Activated CD4-positive, alpha-beta T cell treated with anti-CD3 and anti-CD28 coated beads, Interleukin-2, amount 10 ng/mL, durations not matched to agents 24 days and 14 days (primary cell): ENCODE results near the gene ZDHHC17. TPM values are rescaled to one million over a fixed set of nuclear protein-coding genes. Genes with fewer than 3 reads are reported as not detected.

Source experiments
- DNase-seq: peaks from one replicate; pipeline ENCODE4 v3.0.0; 2022
- H3K27ac Mint-ChIP-seq: one replicate; pipeline ENCODE4 v1.8.0; 2022; ENCODE audit warnings: mild to moderate bottlenecking, mixed read lengths
- H3K27me3 Mint-ChIP-seq: one replicate; pipeline ENCODE4 v1.8.0; 2022; ENCODE audit warnings: mixed read lengths
- H3K36me3 Mint-ChIP-seq: one replicate; pipeline ENCODE4 v1.8.0; 2022; ENCODE audit warnings: low read depth, mild to moderate bottlenecking, mixed read lengths
- H3K4me1 Mint-ChIP-seq: one replicate; pipeline ENCODE4 v1.8.0; 2021; ENCODE audit warnings: mixed read lengths
- H3K4me3 Mint-ChIP-seq: one replicate; pipeline ENCODE4 v1.8.0; 2022; ENCODE audit warnings: mild to moderate bottlenecking, moderate library complexity, mixed read lengths
- H3K9me3 Mint-ChIP-seq: one replicate; pipeline ENCODE4 v1.8.0; 2021; ENCODE audit warnings: mixed read lengths
- intact Hi-C: fragments of 100-400 bp; cut with micrococcal nuclease; formaldehyde crosslinking; loops from one replicate; pipeline ENCODE4 v1.15.1; 2023
- total RNA-seq: library from RNA; stranded (reverse); gene quantifications from 2 replicates; pipeline ENCODE4 v1.2.3, GENCODE V29; 2022

Gene ZDHHC17
- total RNA-seq, 1 donor from 2014 or later, result 31.2 TPM

DNA sequence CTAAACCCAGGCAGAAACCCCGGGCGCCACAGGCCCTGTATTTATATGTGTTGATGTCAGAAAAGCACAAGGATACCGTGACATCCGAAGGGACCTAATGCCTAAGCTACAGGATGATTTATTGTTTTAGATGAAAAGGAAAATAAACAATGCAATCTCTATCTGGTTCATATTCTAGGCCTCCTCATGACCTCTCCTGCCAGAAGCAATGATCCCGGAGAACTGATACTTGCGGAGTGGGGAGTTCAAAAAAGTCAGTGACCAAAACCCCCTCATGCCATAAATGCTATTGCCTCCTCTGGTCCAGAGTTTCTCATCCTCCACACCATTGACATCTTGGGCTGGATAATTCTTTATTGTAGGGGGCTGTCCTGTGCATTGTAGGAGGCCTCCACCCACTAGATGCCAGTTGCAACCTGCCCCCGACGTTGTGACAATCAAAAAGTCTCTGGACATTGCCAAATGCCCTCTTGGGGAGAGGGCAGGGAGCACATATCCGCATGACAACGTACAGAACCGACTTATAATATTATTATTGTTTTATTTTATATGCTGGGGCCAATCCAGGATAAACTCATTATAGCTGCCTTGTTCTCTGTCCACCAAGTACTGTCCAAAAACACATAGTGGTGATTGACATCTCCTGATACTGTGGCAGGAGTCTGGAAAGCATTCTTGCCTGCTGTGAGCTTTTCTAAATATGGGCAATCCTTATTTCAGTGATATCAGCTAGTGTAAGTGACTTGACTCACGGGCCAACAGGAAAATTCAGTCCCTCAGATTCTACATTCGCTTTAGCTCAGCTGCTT lies 116.0 kb downstream of the ZDHHC17 start:
- Mint-ChIP-seq H3K4me1 (peaks cover 8% of the 10 kb centered on the region), H3K9me3 (no peaks in the 10 kb centered on the region), H3K4me3 (peak overlapping the region; percentile 81), H3K27me3 (peaks cover 62% of the 10 kb centered on the region), H3K36me3 (no peaks in the 10 kb centered on the region), H3K27ac (no peak overlapping the region)
- intact Hi-C loops, result loop anchor here (2.0 to 5.0 kb wide), 3 partner anchors 115 to 258 kb away; partner anchors contain the start of gene ZDHHC17
- DNase-seq, result no peak

- peaks cover 8% of the 10 kb centered on the region for H3K4me1 Mint-ChIP-seq
Observed at GRCh38 chr12:76880519-76881023, 116.7 kb downstream of the ZDHHC17 start.

GRCh38 chr12:76881142-76881541 lies 117.2 kb downstream of the ZDHHC17 start:
- Mint-ChIP-seq H3K36me3 (no peaks in the 10 kb centered on the region), H3K4me1 (peaks cover 8% of the 10 kb centered on the region), H3K27ac (no peak overlapping the region), H3K4me3 (no peak overlapping the region), H3K9me3 (no peaks in the 10 kb centered on the region), H3K27me3 (peaks cover 56% of the 10 kb centered on the region)
- intact Hi-C loops, result no loop called here
- DNase-seq, result no peak

More at GRCh38 chr12:76880519-76881023, 116.7 kb downstream of the ZDHHC17 start:
- no peaks in the 10 kb centered on the region for H3K36me3 Mint-ChIP-seq
- H3K9me3 Mint-ChIP-seq, result no peaks in the 10 kb centered on the region
- H3K4me3 Mint-ChIP-seq, result peak overlapping the region; percentile 21
- H3K27me3 Mint-ChIP-seq, result peaks cover 59% of the 10 kb centered on the region
- DNase-seq, result no peak
- intact Hi-C loops, result no loop called here
- no peak overlapping the region for H3K27ac Mint-ChIP-seq

GRCh38 chr12:76882367-76882766 lies 118.5 kb downstream of the ZDHHC17 start:
- DNase-seq, result no peak
- peaks cover 8% of the 10 kb centered on the region for H3K4me1 Mint-ChIP-seq
- no peak overlapping the region for H3K4me3 Mint-ChIP-seq
- no peaks in the 10 kb centered on the region for H3K9me3 Mint-ChIP-seq
- peaks cover 48% of the 10 kb centered on the region for H3K27me3 Mint-ChIP-seq
- intact Hi-C loops, result no loop called here
- no peak overlapping the region for H3K27ac Mint-ChIP-seq
- H3K36me3 Mint-ChIP-seq, result no peaks in the 10 kb centered on the region

- no peaks in the 10 kb centered on the region for H3K36me3 Mint-ChIP-seq
- H3K27me3 Mint-ChIP-seq, result peaks cover 42% of the 10 kb centered on the region
- H3K4me3 Mint-ChIP-seq, result no peak overlapping the region
- no peak overlapping the region for H3K27ac Mint-ChIP-seq
- no peak for DNase-seq
- H3K4me1 Mint-ChIP-seq, result peaks cover 8% of the 10 kb centered on the region
- intact Hi-C loops, result no loop called here
- H3K9me3 Mint-ChIP-seq, result no peaks in the 10 kb centered on the region
Observed at GRCh38 chr12:76883151-76883550, 119.2 kb downstream of the ZDHHC17 start.

DNA sequence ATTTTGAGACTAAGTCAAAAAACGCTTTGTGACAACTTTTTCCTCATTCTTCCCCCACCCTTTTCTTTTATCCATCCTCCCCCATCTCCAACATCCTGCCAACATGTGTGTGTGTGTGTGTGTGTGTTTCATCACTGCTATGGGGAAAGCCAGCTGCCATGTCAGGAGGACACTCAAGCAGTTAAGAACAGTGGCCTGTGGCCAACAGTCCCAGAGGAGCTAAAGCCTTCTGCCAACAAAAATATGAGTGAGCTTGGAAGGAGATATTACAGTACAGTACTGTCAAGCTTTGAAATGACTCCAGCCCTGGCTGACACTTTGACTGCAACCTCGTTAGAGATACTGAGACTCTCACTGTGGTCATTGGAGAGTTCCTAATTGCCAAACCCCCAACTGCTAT lies 119.9 kb downstream of the ZDHHC17 start:
- Mint-ChIP-seq H3K27me3 (peaks cover 37% of the 10 kb centered on the region), H3K4me3 (no peak overlapping the region), H3K4me1 (peaks cover 5% of the 10 kb centered on the region), H3K9me3 (no peaks in the 10 kb centered on the region), H3K27ac (no peak overlapping the region), H3K36me3 (no peaks in the 10 kb centered on the region)
- intact Hi-C loops, result no loop called here
- DNase-seq, result no peak

GRCh38 chr12:76888775-76889174 lies 124.9 kb downstream of the ZDHHC17 start:
- Mint-ChIP-seq H3K27ac (no peak overlapping the region), H3K36me3 (no peaks in the 10 kb centered on the region), H3K9me3 (no peaks in the 10 kb centered on the region), H3K27me3 (peaks cover 11% of the 10 kb centered on the region), H3K4me3 (no peak overlapping the region), H3K4me1 (peaks cover 3% of the 10 kb centered on the region)
- intact Hi-C loops, result no loop called here
- no peak for DNase-seq

DNA sequence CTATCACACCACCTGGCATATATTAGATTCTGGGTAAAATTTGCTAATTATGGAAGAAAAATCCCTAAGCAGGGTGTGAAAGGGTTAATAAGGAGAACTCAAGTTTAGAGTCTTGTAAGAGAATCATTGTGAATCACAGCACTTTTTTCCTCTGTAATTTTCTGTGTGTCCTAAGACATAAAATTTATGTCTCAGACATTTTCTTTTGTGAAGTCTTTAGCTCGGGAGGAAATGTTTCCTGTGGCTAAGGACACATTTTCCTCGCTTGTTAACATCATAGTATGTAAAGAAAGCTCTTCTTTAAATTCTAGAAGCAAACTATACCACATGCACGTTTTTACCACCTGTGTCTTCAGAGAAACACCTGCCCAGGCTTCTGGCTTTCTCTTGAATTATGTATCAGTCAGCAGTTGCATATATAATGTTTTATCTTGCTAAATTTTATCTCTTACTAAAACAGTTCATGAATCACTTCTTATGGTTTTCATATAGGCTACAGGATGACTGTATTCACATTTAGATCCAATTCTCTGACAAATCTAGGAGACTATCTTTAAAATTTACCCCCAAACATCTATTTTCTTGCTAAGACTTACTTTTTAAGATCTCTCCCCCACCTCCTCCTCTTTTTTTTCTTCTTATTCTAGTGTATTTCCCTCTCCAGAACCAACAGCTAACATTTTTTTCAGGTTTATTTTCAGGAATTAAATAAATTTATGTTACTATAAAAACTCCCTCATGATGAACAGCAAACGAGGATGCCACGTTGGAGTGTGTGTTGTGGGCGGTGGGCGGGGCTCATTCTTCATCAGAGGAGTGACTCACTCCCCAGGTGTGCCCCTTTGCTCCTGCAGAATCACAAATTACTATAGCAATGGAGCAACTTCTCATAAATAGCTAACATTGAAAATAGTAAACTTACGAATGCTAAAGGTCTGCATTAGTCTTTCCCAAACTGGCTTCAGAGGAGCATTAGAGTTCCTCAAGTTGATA lies 126.5 kb downstream of the ZDHHC17 start:
- H3K27ac Mint-ChIP-seq, result no peak overlapping the region
- H3K9me3 Mint-ChIP-seq, result no peaks in the 10 kb centered on the region
- H3K27me3 Mint-ChIP-seq, result peaks cover 6% of the 10 kb centered on the region
- no peak overlapping the region for H3K4me3 Mint-ChIP-seq
- DNase-seq, result no peak
- peaks cover 3% of the 10 kb centered on the region for H3K4me1 Mint-ChIP-seq
- intact Hi-C loops, result no loop called here
- no peaks in the 10 kb centered on the region for H3K36me3 Mint-ChIP-seq

GRCh38 chr12:76891609-76892008 lies 127.7 kb downstream of the ZDHHC17 start:
- no peak overlapping the region for H3K27ac Mint-ChIP-seq
- no peaks in the 10 kb centered on the region for H3K36me3 Mint-ChIP-seq
- DNase-seq, result no peak
- intact Hi-C loops, result no loop called here
- H3K4me1 Mint-ChIP-seq, result peaks cover 3% of the 10 kb centered on the region
- no peak overlapping the region for H3K4me3 Mint-ChIP-seq
- peaks cover 6% of the 10 kb centered on the region for H3K27me3 Mint-ChIP-seq
- H3K9me3 Mint-ChIP-seq, result no peaks in the 10 kb centered on the region

DNA sequence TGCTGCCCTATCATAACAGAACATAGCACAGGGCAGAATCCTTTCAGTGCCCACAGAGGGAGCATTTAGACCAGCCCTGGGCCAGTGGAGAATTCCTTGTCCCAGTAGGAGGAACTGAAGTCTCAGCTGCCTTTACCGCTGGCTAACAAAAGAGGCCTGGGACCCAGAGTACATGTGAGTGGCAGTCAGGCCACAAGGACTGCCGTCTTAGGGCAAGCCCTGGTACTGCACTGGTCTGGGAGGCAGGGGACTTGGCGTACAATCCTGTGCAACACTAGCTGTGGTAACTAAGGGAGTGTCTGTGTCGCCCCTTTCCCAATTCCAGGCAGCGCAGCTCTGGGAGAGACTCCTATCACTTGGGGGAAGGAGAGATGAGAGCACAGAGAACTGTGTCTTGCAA lies 131.9 kb downstream of the ZDHHC17 start:
- no peaks in the 10 kb centered on the region for H3K36me3 Mint-ChIP-seq
- DNase-seq, result no peak
- H3K9me3 Mint-ChIP-seq, result no peaks in the 10 kb centered on the region
- H3K4me1 Mint-ChIP-seq, result peaks cover under 1% of the 10 kb centered on the region
- no peak overlapping the region for H3K4me3 Mint-ChIP-seq
- peaks cover 4% of the 10 kb centered on the region for H3K27me3 Mint-ChIP-seq
- no peak overlapping the region for H3K27ac Mint-ChIP-seq
- intact Hi-C loops, result no loop called here

GRCh38 chr12:76896274-76896673 lies 132.4 kb downstream of the ZDHHC17 start:
- no peaks in the 10 kb centered on the region for H3K4me1 Mint-ChIP-seq
- no peaks in the 10 kb centered on the region for H3K9me3 Mint-ChIP-seq
- intact Hi-C loops, result no loop called here
- H3K27me3 Mint-ChIP-seq, result peaks cover 4% of the 10 kb centered on the region
- no peak overlapping the region for H3K4me3 Mint-ChIP-seq
- no peak for DNase-seq
- no peaks in the 10 kb centered on the region for H3K36me3 Mint-ChIP-seq
- H3K27ac Mint-ChIP-seq, result no peak overlapping the region

- Mint-ChIP-seq H3K4me3 (no peak overlapping the region), H3K27me3 (no peaks in the 10 kb centered on the region), H3K9me3 (no peaks in the 10 kb centered on the region), H3K27ac (no peak overlapping the region), H3K36me3 (no peaks in the 10 kb centered on the region), H3K4me1 (peaks cover 5% of the 10 kb centered on the region)
- intact Hi-C loops, result no loop called here
- no peak for DNase-seq
Observed at GRCh38 chr12:76898442-76898841, 134.5 kb downstream of the ZDHHC17 start.

DNA sequence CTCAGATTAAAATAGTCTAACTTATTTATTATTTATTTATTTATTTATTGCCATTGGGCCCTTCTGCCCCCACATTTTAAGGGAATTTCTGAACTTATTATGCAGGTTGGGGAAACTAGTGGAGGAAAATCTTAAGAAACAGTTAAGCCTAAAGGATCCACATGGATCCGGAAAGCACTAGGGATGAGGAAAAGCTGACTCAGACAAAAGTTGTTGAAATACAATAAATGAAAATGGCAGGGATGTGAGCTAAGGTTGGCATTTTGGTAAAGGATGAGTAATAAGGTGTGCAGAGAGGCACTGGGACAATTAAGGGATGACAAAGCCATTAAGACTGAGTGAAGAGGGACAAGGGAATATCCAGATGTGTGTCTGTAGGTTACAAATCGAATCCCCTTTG lies 135.6 kb downstream of the ZDHHC17 start:
- Mint-ChIP-seq H3K4me1 (peaks cover 5% of the 10 kb centered on the region), H3K36me3 (no peaks in the 10 kb centered on the region)

More for the DNA sequence above, 135.6 kb downstream of the ZDHHC17 start:
- H3K4me3 Mint-ChIP-seq, result no peak overlapping the region
- DNase-seq, result no peak
- no peaks in the 10 kb centered on the region for H3K9me3 Mint-ChIP-seq
- H3K27me3 Mint-ChIP-seq, result no peaks in the 10 kb centered on the region
- no peak overlapping the region for H3K27ac Mint-ChIP-seq
- intact Hi-C loops, result no loop called here
